Keratinocyte (primary cell): ENCODE results near the gene GATA5.

Source experiments
- EZH2 ChIP-seq: IDR thresholded peaks from one replicate; pipeline ENCODE4 v1.6.1; 2012; ENCODE audit warnings: inconsistent platforms, mild to moderate bottlenecking, low read length, moderate library complexity
- TF ChIP-seq, protein P1 (sequence below), 3 experiments: IDR thresholded peaks in 1 of 3; conservative IDR thresholded peaks in 1 of 3; optimal IDR thresholded peaks in 1 of 3; 2 replicates in 2 of 3; 3 replicates in 1 of 3; pipeline versions ENCODE3 to v1.5.1; 2011; ENCODE audit warnings: low read length in 3 of 3, mild to moderate bottlenecking in 3 of 3, moderate library complexity in 2 of 3, control low read depth in 1 of 3, inconsistent platforms in 1 of 3; ENCODE audit not compliant: insufficient read depth in 2 of 3; ENCODE audit errors: extremely low read depth in 1 of 3

DNA sequence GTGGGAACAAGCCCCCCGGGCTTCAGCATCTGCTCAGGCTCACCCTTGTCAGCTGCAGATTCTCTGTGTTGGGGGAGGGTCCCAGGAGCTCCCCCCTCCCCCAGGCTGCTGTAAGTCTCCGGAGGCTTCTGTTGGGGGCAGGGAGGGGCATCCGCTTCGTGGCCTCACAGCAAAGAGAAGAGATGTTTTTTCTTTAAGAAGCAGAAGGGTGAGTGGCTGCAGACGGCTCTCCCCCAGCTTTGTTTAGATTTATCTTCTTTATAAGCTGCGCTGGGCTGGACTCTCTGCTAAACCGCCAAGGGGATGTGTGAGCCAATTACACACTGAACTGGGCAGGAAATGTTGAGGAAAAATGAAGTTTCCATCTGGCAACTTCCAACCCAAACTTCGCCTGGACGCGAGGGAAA lies 48.7 kb upstream of the GATA5 start:
- no peak for TF ChIP-seq EZH2
- TF ChIP-seq, protein P1, sequence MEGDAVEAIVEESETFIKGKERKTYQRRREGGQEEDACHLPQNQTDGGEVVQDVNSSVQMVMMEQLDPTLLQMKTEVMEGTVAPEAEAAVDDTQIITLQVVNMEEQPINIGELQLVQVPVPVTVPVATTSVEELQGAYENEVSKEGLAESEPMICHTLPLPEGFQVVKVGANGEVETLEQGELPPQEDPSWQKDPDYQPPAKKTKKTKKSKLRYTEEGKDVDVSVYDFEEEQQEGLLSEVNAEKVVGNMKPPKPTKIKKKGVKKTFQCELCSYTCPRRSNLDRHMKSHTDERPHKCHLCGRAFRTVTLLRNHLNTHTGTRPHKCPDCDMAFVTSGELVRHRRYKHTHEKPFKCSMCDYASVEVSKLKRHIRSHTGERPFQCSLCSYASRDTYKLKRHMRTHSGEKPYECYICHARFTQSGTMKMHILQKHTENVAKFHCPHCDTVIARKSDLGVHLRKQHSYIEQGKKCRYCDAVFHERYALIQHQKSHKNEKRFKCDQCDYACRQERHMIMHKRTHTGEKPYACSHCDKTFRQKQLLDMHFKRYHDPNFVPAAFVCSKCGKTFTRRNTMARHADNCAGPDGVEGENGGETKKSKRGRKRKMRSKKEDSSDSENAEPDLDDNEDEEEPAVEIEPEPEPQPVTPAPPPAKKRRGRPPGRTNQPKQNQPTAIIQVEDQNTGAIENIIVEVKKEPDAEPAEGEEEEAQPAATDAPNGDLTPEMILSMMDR (optimal IDR thresholded peaks at IDR 0.05 in 1 of 3, IDR thresholded peaks at IDR 0.05 in 1 of 3, conservative IDR thresholded peaks at IDR 0.05 in 1 of 3; ENCODE audit: extremely low read depth in 1 of 3, insufficient read depth in 2 of 3, low read length in 3 of 3): no peak
